Measurements from ENCODE around the gene SUPT6H. TPM values are rescaled to one million over a fixed set of nuclear protein-coding genes. Genes with fewer than 3 reads are reported as not detected.

SUPT6H gene
- total and polyA plus RNA-seq, 2 donors (not counting 1 experiment from before 2014, with no cell fraction given) = 34.7 to 61.6 TPM

GRCh38 chr17:28743243-28744103 lies 81.5 kb downstream of the SUPT6H start, which contains the start of gene TRAF4:
Gene TRAF4, plus strand, starts transcription at chr17:28744011. Its CDS starts 102 bp downstream, at chr17:28744113.
- Histone ChIP-seq H4K20me1 (ENCODE audit: control insufficient read depth, extremely low read depth, insufficient read depth, low read length) (no peaks in the 10 kb centered on the region), H3K9me3 (ENCODE audit: control insufficient read depth, insufficient read depth, low read depth, low read length) (no peaks in the 10 kb centered on the region), H3K9ac (ENCODE audit: insufficient read depth, low read length) (peak within 1 kb of the TSS; percentile 94), H3K4me1 (ENCODE audit: control insufficient read depth, extremely low read depth, insufficient read depth, low read length) (peaks cover 9% of the 10 kb centered on the region), H3K27me3 (ENCODE audit: control insufficient read depth, insufficient read depth, low read length) (no peaks in the 10 kb centered on the region), H3K27ac (ENCODE audit: insufficient read depth, low read length) (peak within 1 kb of the TSS; percentile 97), H3K36me3 (ENCODE audit: control insufficient read depth, insufficient read depth, low read length) (peaks cover 13% of the 10 kb centered on the region), H3K79me2 (ENCODE audit: control insufficient read depth, insufficient read depth, low read length) (peaks cover 37% of the 10 kb centered on the region), H3K4me2 (ENCODE audit: extremely low read depth, insufficient read depth, low read length) (peak within 1 kb of the TSS; percentile 88), H3K4me3 (replicated peaks in 1 of 4; ENCODE audit: control extremely low read depth in 1 of 4, insufficient read depth in 1 of 4, low read depth in 3 of 4, low read length in 4 of 4) (peak within 1 kb of the TSS; percentile 78 to 99 (median 96)), H2AFZ (ENCODE audit: low read length) (no peak within 1 kb of the TSS)
- DNase-seq (ENCODE audit: low read depth in 2 of 2) = peak; percentile 89 to 92
- TF ChIP-seq CTCF (conservative IDR thresholded peaks at IDR 0.05 in 1 of 2, IDR thresholded peaks at IDR 0.05 in 1 of 2; ENCODE audit: low read depth in 1 of 2, low read length in 2 of 2) = peak in 1 of 2 donors; percentile 22
- TF ChIP-seq EZH2 (IDR thresholded peaks at IDR 0.05; ENCODE audit: low read length, missing control alignments) = no peak

GRCh38 chr17:28744104-28744971 lies 82.3 kb downstream of the SUPT6H start:
- DNase-seq (ENCODE audit: low read depth in 2 of 2) = peak; percentile 44 to 65
- Histone ChIP-seq H3K4me3 (replicated peaks in 1 of 4; ENCODE audit: control extremely low read depth in 1 of 4, insufficient read depth in 1 of 4, low read depth in 3 of 4, low read length in 4 of 4) (peak overlapping the region; percentile 78 to 99 (median 96)), H3K27me3 (ENCODE audit: control insufficient read depth, insufficient read depth, low read length) (no peaks in the 10 kb centered on the region), H3K36me3 (ENCODE audit: control insufficient read depth, insufficient read depth, low read length) (peaks cover 21% of the 10 kb centered on the region), H4K20me1 (ENCODE audit: control insufficient read depth, extremely low read depth, insufficient read depth, low read length) (no peaks in the 10 kb centered on the region), H3K4me1 (ENCODE audit: control insufficient read depth, extremely low read depth, insufficient read depth, low read length) (peaks cover 9% of the 10 kb centered on the region), H3K9ac (ENCODE audit: insufficient read depth, low read length) (peak overlapping the region; percentile 94), H3K27ac (ENCODE audit: insufficient read depth, low read length) (peak overlapping the region; percentile 97), H2AFZ (ENCODE audit: low read length) (no peak overlapping the region), H3K9me3 (ENCODE audit: control insufficient read depth, insufficient read depth, low read depth, low read length) (no peaks in the 10 kb centered on the region), H3K79me2 (ENCODE audit: control insufficient read depth, insufficient read depth, low read length) (peaks cover 37% of the 10 kb centered on the region), H3K4me2 (ENCODE audit: extremely low read depth, insufficient read depth, low read length) (peak overlapping the region; percentile 86)
- TF ChIP-seq CTCF (conservative IDR thresholded peaks at IDR 0.05 in 1 of 2, IDR thresholded peaks at IDR 0.05 in 1 of 2; ENCODE audit: low read depth in 1 of 2, low read length in 2 of 2) = no peak
- TF ChIP-seq EZH2 (IDR thresholded peaks at IDR 0.05; ENCODE audit: low read length, missing control alignments) = no peak
